ENCODE data around the gene GAS1.

GAS1 gene

DNA sequence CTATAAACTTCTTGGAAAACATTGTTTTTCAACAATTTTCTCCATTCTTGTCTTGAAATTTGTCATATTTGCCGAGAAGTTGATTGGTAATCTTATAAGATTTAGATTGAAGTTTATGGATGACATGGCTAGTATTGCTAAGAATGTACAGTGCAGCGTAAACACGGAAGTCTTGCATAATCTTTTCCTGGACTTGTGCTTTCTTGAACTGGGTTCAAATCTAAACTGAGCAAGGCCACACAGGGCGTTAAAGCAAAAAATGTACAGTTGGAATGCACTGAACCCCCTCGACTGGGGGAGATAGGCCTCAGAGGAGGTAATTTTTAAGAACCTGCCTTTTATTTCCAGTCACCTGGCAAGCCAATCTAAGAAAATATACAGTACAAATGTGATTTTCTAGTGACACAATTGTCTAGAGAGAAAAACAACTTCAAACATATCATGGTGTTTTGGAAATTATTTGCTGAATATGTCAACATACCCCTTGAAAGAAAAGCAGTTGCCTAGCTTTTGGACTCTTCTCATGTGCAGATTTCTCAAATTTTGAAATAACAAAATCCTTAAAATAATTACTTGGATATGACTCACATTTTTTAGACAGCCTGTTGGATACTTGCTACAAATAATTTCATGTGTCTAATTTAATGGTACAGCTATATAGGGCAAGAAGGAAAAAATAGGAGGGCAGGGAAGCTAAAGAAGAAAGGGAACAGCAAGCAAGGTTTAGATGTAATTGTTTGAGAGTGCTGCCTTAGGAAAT is 18.5 kb upstream of the GAS1 start:
- Histone ChIP-seq H3K4ac (ENCODE audit: low read length) (no peak overlapping the region), H4K8ac (ENCODE audit: low read depth, low read length) (no peak overlapping the region), H2AFZ (ENCODE audit: low read length) (no peak overlapping the region)

GRCh38 chr9:86962692-86963091 is 15.4 kb upstream of the GAS1 start:
- no peak overlapping the region for H2BK12ac ChIP-seq (ENCODE audit: low read length)
- no peak for DNase-seq (ENCODE audit: low spot score)
- H3K27ac ChIP-seq (replicated peaks; ENCODE audit: low read length) = no peak overlapping the region
- no peak overlapping the region for H3K4me2 ChIP-seq (ENCODE audit: insufficient read depth, low read length, poor library complexity, severe bottlenecking)
- H3K4me1 ChIP-seq (ENCODE audit: control insufficient read depth in 2 of 2, insufficient read depth in 1 of 2, low read depth in 1 of 2, low read length in 2 of 2) = no peaks in the 10 kb centered on the region
- no peak overlapping the region for H3K23ac ChIP-seq (ENCODE audit: low read depth, low read length, poor library complexity)
- no peaks in the 10 kb centered on the region for H3K9me3 ChIP-seq (replicated peaks in 1 of 2; ENCODE audit: control insufficient read depth in 2 of 2, insufficient read depth in 1 of 2, low read depth in 1 of 2, low read length in 2 of 2)
- H3K79me1 ChIP-seq (ENCODE audit: low read depth, low read length) = no peaks in the 10 kb centered on the region
- H3K27me3 ChIP-seq (ENCODE audit: control insufficient read depth in 3 of 3, insufficient read depth in 3 of 3, low read depth in 1 of 3, low read length in 3 of 3) = no peaks in the 10 kb centered on the region
- no peak overlapping the region for H3K14ac ChIP-seq (ENCODE audit: low read length)
- H2AFZ ChIP-seq (ENCODE audit: low read length) = no peak overlapping the region
- no peak overlapping the region for H3K9ac ChIP-seq (ENCODE audit: low read depth, low read length, poor library complexity)
- H2AK5ac ChIP-seq (ENCODE audit: low read depth, low read length) = no peak overlapping the region
- H3K18ac ChIP-seq (ENCODE audit: low read length) = no peak overlapping the region
- no peak overlapping the region for H4K91ac ChIP-seq (ENCODE audit: low read depth, low read length, poor library complexity)
- no peak overlapping the region for H2BK15ac ChIP-seq (ENCODE audit: low read length)
- H4K8ac ChIP-seq (ENCODE audit: low read depth, low read length) = no peak overlapping the region
- H2BK5ac ChIP-seq (ENCODE audit: low read length) = no peak overlapping the region
- no CpG with 5 or more reads among the region's 9 CpGs for WGBS, 2 donors (ENCODE audit: extremely low coverage in 2 of 2, insufficient read length in 2 of 2, insufficient replicate concordance in 1 of 2)
- H3K36me3 ChIP-seq (replicated peaks in 1 of 2; ENCODE audit: control insufficient read depth in 2 of 2, insufficient read depth in 2 of 2, low read length in 2 of 2) = no peaks in the 10 kb centered on the region
- H2BK120ac ChIP-seq (ENCODE audit: low read depth, low read length) = no peak overlapping the region
- H3K4ac ChIP-seq (ENCODE audit: low read length) = no peak overlapping the region
- H3K4me3 ChIP-seq (ENCODE audit: low read length in 2 of 2) = no peak overlapping the region

More for the DNA sequence above, 18.5 kb upstream of the GAS1 start:
- Histone ChIP-seq H3K27me3 (ENCODE audit: control insufficient read depth in 3 of 3, insufficient read depth in 3 of 3, low read depth in 1 of 3, low read length in 3 of 3) (no peaks in the 10 kb centered on the region), H2BK5ac (ENCODE audit: low read length) (no peak overlapping the region), H4K91ac (ENCODE audit: low read depth, low read length, poor library complexity) (no peak overlapping the region), H3K9ac (ENCODE audit: low read depth, low read length, poor library complexity) (no peak overlapping the region), H2AK5ac (ENCODE audit: low read depth, low read length) (no peak overlapping the region), H3K23ac (ENCODE audit: low read depth, low read length, poor library complexity) (no peak overlapping the region), H2BK120ac (ENCODE audit: low read depth, low read length) (no peak overlapping the region), H3K4me2 (ENCODE audit: insufficient read depth, low read length, poor library complexity, severe bottlenecking) (no peak overlapping the region), H3K79me1 (ENCODE audit: low read depth, low read length) (no peaks in the 10 kb centered on the region), H3K18ac (ENCODE audit: low read length) (no peak overlapping the region), H3K36me3 (replicated peaks in 1 of 2; ENCODE audit: control insufficient read depth in 2 of 2, insufficient read depth in 2 of 2, low read length in 2 of 2) (no peaks in the 10 kb centered on the region), H3K9me3 (replicated peaks in 1 of 2; ENCODE audit: control insufficient read depth in 2 of 2, insufficient read depth in 1 of 2, low read depth in 1 of 2, low read length in 2 of 2) (no peaks in the 10 kb centered on the region), H3K4me3 (ENCODE audit: low read length in 2 of 2) (no peak overlapping the region), H2BK12ac (ENCODE audit: low read length) (no peak overlapping the region), H3K14ac (ENCODE audit: low read length) (no peak overlapping the region), H3K27ac (replicated peaks; ENCODE audit: low read length) (no peak overlapping the region), H2BK15ac (ENCODE audit: low read length) (no peak overlapping the region), H3K4me1 (ENCODE audit: control insufficient read depth in 2 of 2, insufficient read depth in 1 of 2, low read depth in 1 of 2, low read length in 2 of 2) (no peaks in the 10 kb centered on the region)
- no CpG with 5 or more reads among the region's 5 CpGs for WGBS, 2 donors (ENCODE audit: extremely low coverage in 2 of 2, insufficient read length in 2 of 2, insufficient replicate concordance in 1 of 2)
- no peak for DNase-seq (ENCODE audit: low spot score)

DNA sequence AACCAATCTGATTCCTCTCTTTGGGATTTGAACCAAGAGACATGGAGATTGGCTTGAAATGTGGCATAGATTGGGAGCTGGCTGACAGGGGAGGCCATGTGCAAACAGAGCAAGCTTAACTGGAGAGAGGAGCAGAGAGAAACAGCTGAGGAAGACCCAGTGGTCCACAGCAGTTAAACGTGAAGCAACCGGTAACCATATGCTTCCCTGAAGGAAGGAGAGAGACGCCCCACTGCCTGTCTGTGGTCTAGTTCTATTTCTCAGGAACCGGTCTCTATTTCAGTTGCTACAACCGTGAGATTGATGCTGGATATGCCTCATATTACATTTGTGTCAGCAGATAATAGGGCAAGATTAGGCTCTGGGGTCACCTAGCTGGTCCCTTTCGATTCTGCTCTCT is 13.6 kb upstream of the GAS1 start:
- H2AK5ac ChIP-seq (ENCODE audit: low read depth, low read length) = no peak overlapping the region
- H4K8ac ChIP-seq (ENCODE audit: low read depth, low read length) = no peak overlapping the region
- H3K18ac ChIP-seq (ENCODE audit: low read length) = no peak overlapping the region
- H3K4me2 ChIP-seq (ENCODE audit: insufficient read depth, low read length, poor library complexity, severe bottlenecking) = no peak overlapping the region
- H2AFZ ChIP-seq (ENCODE audit: low read length) = no peak overlapping the region
- no peak overlapping the region for H3K27ac ChIP-seq (replicated peaks; ENCODE audit: low read length)
- H3K4me1 ChIP-seq (ENCODE audit: control insufficient read depth in 2 of 2, insufficient read depth in 1 of 2, low read depth in 1 of 2, low read length in 2 of 2) = no peaks in the 10 kb centered on the region
- H2BK120ac ChIP-seq (ENCODE audit: low read depth, low read length) = no peak overlapping the region
- DNase-seq (ENCODE audit: low spot score) = no peak
- H3K14ac ChIP-seq (ENCODE audit: low read length) = no peak overlapping the region
- WGBS, 2 donors (ENCODE audit: extremely low coverage in 2 of 2, insufficient read length in 2 of 2, insufficient replicate concordance in 1 of 2) = no CpG with 5 or more reads among the region's 6 CpGs
- H3K9ac ChIP-seq (ENCODE audit: low read depth, low read length, poor library complexity) = no peak overlapping the region
- H2BK5ac ChIP-seq (ENCODE audit: low read length) = no peak overlapping the region
- no peaks in the 10 kb centered on the region for H3K79me1 ChIP-seq (ENCODE audit: low read depth, low read length)
- H3K9me3 ChIP-seq (replicated peaks in 1 of 2; ENCODE audit: control insufficient read depth in 2 of 2, insufficient read depth in 1 of 2, low read depth in 1 of 2, low read length in 2 of 2) = no peaks in the 10 kb centered on the region
- no peak overlapping the region for H4K91ac ChIP-seq (ENCODE audit: low read depth, low read length, poor library complexity)
- H3K23ac ChIP-seq (ENCODE audit: low read depth, low read length, poor library complexity) = no peak overlapping the region
- H3K4ac ChIP-seq (ENCODE audit: low read length) = no peak overlapping the region
- no peak overlapping the region for H3K4me3 ChIP-seq (ENCODE audit: low read length in 2 of 2)
- peaks cover 0 to 3% (median 0%) of the 10 kb centered on the region in 3 experiments for H3K27me3 ChIP-seq (ENCODE audit: control insufficient read depth in 3 of 3, insufficient read depth in 3 of 3, low read depth in 1 of 3, low read length in 3 of 3)
- H2BK15ac ChIP-seq (ENCODE audit: low read length) = no peak overlapping the region
- H2BK12ac ChIP-seq (ENCODE audit: low read length) = no peak overlapping the region
- no peaks in the 10 kb centered on the region for H3K36me3 ChIP-seq (replicated peaks in 1 of 2; ENCODE audit: control insufficient read depth in 2 of 2, insufficient read depth in 2 of 2, low read length in 2 of 2)

DNA sequence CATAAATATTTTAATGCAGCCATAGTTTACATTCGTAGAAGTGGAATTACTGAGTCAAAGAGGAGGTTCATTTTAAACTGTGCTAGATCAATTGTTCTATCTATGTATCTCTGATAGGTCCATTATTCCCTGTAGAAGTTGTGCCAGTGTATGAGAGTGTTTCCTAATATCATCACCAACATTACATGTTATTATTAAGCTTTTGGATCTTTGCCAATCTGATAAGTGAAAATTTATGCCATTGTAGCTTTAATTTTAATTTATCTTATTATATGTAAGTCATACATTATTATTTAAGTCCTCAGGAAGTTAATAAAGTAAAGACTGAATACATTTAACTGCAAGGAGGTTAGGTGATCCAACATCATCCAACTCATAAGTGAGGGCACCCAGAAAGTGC is 10.9 kb upstream of the GAS1 start:
- Histone ChIP-seq H3K27ac (replicated peaks; ENCODE audit: low read length) (no peak overlapping the region), H3K18ac (ENCODE audit: low read length) (no peak overlapping the region), H4K91ac (ENCODE audit: low read depth, low read length, poor library complexity) (no peak overlapping the region), H3K27me3 (ENCODE audit: control insufficient read depth in 3 of 3, insufficient read depth in 3 of 3, low read depth in 1 of 3, low read length in 3 of 3) (peaks cover 0 to 3% (median 0%) of the 10 kb centered on the region in 3 experiments), H3K23ac (ENCODE audit: low read depth, low read length, poor library complexity) (no peak overlapping the region), H3K79me1 (ENCODE audit: low read depth, low read length) (no peaks in the 10 kb centered on the region), H2BK120ac (ENCODE audit: low read depth, low read length) (no peak overlapping the region), H3K36me3 (replicated peaks in 1 of 2; ENCODE audit: control insufficient read depth in 2 of 2, insufficient read depth in 2 of 2, low read length in 2 of 2) (no peaks in the 10 kb centered on the region), H2BK5ac (ENCODE audit: low read length) (no peak overlapping the region), H2AFZ (ENCODE audit: low read length) (no peak overlapping the region), H3K4ac (ENCODE audit: low read length) (no peak overlapping the region), H2BK15ac (ENCODE audit: low read length) (no peak overlapping the region), H3K4me1 (ENCODE audit: control insufficient read depth in 2 of 2, insufficient read depth in 1 of 2, low read depth in 1 of 2, low read length in 2 of 2) (peaks cover 0 to 2% of the 10 kb centered on the region in 2 donors), H2AK5ac (ENCODE audit: low read depth, low read length) (no peak overlapping the region), H3K4me2 (ENCODE audit: insufficient read depth, low read length, poor library complexity, severe bottlenecking) (no peak overlapping the region), H3K14ac (ENCODE audit: low read length) (no peak overlapping the region), H3K9me3 (replicated peaks in 1 of 2; ENCODE audit: control insufficient read depth in 2 of 2, insufficient read depth in 1 of 2, low read depth in 1 of 2, low read length in 2 of 2) (no peaks in the 10 kb centered on the region), H2BK12ac (ENCODE audit: low read length) (no peak overlapping the region), H3K4me3 (ENCODE audit: low read length in 2 of 2) (no peak overlapping the region), H4K8ac (ENCODE audit: low read depth, low read length) (no peak overlapping the region), H3K9ac (ENCODE audit: low read depth, low read length, poor library complexity) (no peak overlapping the region)
- DNase-seq (ENCODE audit: low spot score) = no peak
- no CpG with 5 or more reads among the region's 1 CpG for WGBS, 2 donors (ENCODE audit: extremely low coverage in 2 of 2, insufficient read length in 2 of 2, insufficient replicate concordance in 1 of 2)
